GM21360 (cell line): ENCODE results near the gene PTPN3.
"Not testable (repeated sequence)": the region's sequence is repeated elsewhere in the genome, so short reads cannot be mapped to it uniquely, and the experiment has no call there.

Experiments
- ATAC-seq: cut with Tn5 transposase; IDR thresholded peaks from one replicate; pipeline ENCODE4 v1.9.1; 2021; ENCODE audit warnings: mild to moderate bottlenecking, moderate library complexity; ENCODE audit not compliant: unreplicated experiment

Gene PTPN3

GRCh38 chr9:109354190-109354589, 143.9 kb downstream of the PTPN3 start:
- no peak for ATAC-seq

GRCh38 chr9:109351032-109351431, 147.1 kb downstream of the PTPN3 start:
- ATAC-seq = no peak

- ATAC-seq = no peak
Measured at GRCh38 chr9:109349421-109349846, 148.7 kb downstream of the PTPN3 start.

- no peak for ATAC-seq
Measured at GRCh38 chr9:109346904-109347303, 151.2 kb downstream of the PTPN3 start.

- ATAC-seq = no peak
Measured at GRCh38 chr9:109344866-109345265, 153.2 kb downstream of the PTPN3 start.

- ATAC-seq = no peak
Measured at GRCh38 chr9:109342878-109343277, 155.2 kb downstream of the PTPN3 start.

GRCh38 chr9:109341561-109341960, 156.5 kb downstream of the PTPN3 start:
- ATAC-seq = no peak

GRCh38 chr9:109340979-109341378, 157.1 kb downstream of the PTPN3 start:
- not testable (repeated sequence) for ATAC-seq

GRCh38 chr9:109336409-109336808, 161.7 kb downstream of the PTPN3 start:
- no peak for ATAC-seq

GRCh38 chr9:109335929-109336328, 162.2 kb downstream of the PTPN3 start:
- no peak for ATAC-seq

- ATAC-seq = no peak
Measured at GRCh38 chr9:109335121-109335520, 163.0 kb downstream of the PTPN3 start.

GRCh38 chr9:109331353-109331752, 166.8 kb downstream of the PTPN3 start:
- ATAC-seq = no peak

GRCh38 chr9:109329638-109330258, 168.4 kb downstream of the PTPN3 start:
- ATAC-seq = no peak

GRCh38 chr9:109328978-109329637, 169.0 kb downstream of the PTPN3 start:
- ATAC-seq = no peak
